ENCODE data around the gene TMEM9. TPM values are rescaled to one million over a fixed set of nuclear protein-coding genes. Genes with fewer than 3 reads are reported as not detected.

The TMEM9 gene
- total RNA-seq, 1 donor from 2014 or later = 26.6 TPM

GRCh38 chr1:201095581-201095980, 58.7 kb downstream of the TMEM9 start:
- intact Hi-C loops (cut with DNase I) = no loop called here

DNA sequence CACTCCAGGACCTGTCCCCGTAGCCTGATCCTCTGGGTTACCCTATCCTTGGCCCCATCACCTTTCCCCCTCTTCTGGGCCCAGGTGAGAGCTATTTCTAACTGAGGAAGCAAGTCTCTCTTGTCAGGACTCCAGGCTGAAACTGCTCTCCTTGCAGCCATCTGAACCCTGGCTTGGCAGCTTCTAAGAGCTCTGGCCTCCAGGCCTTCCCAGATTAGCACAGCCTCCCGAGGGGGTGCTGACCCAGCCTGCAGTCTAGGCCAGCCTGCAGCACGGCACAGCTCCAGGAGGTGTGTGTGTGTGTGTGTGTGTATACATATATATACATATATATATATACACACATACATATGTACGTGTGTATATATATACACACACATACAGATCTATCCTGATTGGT, 59.4 kb downstream of the TMEM9 start:
- ATAC-seq = no peak

More at GRCh38 chr1:201095581-201095980, 58.7 kb downstream of the TMEM9 start:
- DNase-seq (ENCODE audit: missing footprints) (no peak), ATAC-seq (no peak)

GRCh38 chr1:201093962-201094361, 60.3 kb downstream of the TMEM9 start:
- ATAC-seq (no peak), DNase-seq (ENCODE audit: missing footprints) (no peak)
- intact Hi-C loops (cut with DNase I) = no loop called here

More for the DNA sequence above, 59.4 kb downstream of the TMEM9 start:
- intact Hi-C loops (cut with DNase I) = no loop called here
- no peak for DNase-seq (ENCODE audit: missing footprints)

DNA sequence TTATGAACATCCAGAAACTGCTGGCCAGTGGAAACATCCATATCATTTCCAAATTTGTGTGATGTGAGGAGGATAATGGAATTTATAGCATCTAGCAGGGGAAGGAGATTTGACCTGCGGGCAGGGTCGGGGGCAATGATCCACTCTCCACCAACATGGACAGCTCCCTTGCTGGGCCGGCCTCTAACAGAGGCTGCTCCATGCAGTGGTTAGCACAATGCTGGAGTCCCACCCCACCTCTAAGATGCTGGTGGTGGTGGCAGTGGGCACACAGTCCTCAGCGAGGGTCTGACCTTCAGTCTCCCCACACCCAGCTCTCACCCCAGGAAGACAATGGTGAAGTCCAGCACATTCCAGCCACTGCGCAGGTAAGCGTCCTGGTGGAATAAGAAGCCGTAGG, 60.7 kb downstream of the TMEM9 start:
- intact Hi-C loops (cut with DNase I) = no loop called here
- ATAC-seq (no peak), DNase-seq (ENCODE audit: missing footprints) (no peak)

DNA sequence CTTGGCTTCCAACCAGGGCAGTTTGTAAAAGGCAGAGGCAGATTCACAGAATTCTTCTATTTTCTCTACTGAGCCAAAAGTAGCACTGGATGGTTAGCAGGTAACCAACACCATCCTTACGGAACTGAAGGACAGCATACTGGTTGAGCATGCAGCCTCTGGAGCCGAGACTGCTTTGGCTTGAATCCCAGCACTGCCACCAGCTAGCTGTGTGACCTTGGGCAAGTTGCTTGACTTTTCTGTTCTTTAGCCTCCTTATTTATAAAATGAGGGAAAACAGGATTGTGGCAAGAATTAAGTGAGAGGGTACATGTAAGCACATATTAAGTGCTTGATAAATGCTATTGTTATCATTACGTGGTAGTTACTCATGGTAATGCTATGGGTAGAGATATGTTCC, 61.5 kb downstream of the TMEM9 start:
- DNase-seq (ENCODE audit: missing footprints) (no peak), ATAC-seq (no peak)
- intact Hi-C loops (cut with DNase I) = no loop called here

DNA sequence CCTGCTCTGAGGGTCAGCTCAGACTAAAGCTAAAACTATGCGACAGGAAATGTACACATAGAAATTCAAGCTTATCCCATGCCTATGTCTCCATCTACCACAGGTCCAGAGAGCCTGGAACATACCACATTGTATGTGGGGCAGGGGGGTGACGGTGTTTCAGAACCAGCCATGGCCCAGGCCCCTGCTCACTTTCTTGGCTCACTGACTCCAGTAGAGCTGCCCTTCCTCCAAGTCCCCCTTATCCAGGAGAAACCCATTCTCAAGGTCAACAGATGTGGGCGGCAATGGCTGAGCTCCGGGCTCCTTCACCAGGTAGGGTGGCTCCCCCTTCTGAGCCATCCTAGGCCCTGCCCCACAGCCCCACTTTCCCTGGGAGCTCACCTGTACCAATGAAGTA, 63.0 kb downstream of the TMEM9 start:
- intact Hi-C loops (cut with DNase I) = no loop called here
- DNase-seq (ENCODE audit: missing footprints) (no peak), ATAC-seq (no peak)

DNA sequence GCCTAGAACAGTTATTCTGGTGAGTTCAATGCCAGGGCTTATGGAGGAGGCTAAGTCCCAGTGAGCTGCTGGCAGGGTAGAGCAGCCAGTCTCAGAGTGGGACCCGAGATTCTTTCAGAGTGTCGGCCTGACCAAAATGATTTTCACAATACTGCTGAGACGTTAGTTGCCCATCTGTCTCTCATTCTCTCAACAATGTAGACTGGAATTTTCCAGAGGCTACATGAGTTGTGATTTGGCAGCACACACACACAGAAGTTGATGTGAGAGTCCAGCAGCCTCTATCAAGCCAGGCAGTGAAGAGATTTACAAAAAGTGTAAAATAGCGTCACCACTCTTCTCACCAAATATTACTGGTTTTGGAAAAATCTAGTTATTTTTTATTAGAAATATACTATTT, 63.7 kb downstream of the TMEM9 start:
- intact Hi-C loops (cut with DNase I) = no loop called here
- DNase-seq (ENCODE audit: missing footprints) (no peak), ATAC-seq (no peak)

GRCh38 chr1:201089596-201089995, 64.7 kb downstream of the TMEM9 start:
- no peak for DNase-seq (ENCODE audit: missing footprints)
- ATAC-seq = no peak
- intact Hi-C loops (cut with DNase I) = loop anchor here (10.0 kb wide), 1 partner anchor 135 kb away; no protein-coding TSS in a partner anchor

DNA sequence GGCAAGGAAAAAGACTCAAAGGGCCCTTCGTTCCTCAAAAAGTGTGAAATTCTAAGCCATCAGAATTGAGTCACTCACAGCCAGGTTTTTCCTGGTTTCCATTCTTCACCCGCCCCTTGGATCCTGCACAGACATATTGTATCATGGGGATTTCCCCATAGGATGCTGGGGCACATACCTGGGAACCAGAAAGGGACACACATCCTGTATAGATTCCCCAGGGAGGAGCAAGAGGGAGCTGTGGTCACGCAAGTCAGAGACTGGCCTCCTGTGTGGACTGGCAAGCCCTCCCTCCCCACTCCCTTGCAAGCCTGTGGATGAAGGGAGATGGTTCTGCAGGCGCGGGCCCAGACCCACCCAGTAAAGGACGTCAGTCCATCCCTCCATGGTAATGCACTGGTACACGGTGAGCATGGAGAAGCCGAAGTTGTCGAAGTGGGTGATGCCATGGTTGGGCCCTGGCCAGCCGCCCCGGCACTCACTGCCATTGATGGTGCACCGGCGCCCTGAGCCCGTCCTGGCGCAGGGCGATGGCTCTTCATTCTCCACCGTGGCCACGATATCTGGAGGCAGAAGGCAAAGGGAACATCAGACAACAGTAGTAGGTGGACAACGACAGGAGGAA, 65.3 kb downstream of the TMEM9 start:
- ATAC-seq = no peak
- DNase-seq (ENCODE audit: missing footprints) = no peak

GRCh38 chr1:201088395-201088794, 65.9 kb downstream of the TMEM9 start:
- DNase-seq (ENCODE audit: missing footprints) (no peak), ATAC-seq (no peak)
- intact Hi-C loops (cut with DNase I) = loop anchor here (10.0 kb wide), 1 partner anchor 136 kb away; no protein-coding TSS in a partner anchor

More for the DNA sequence above, 65.3 kb downstream of the TMEM9 start:
- intact Hi-C loops (cut with DNase I) = loop anchor here (10.0 kb wide), 1 partner anchor 136 kb away; no protein-coding TSS in a partner anchor

GRCh38 chr1:201085902-201086735, 68.2 kb downstream of the TMEM9 start:
- intact Hi-C loops (cut with DNase I) = loop anchor here (10.0 kb wide), 1 partner anchor 139 kb away; no protein-coding TSS in a partner anchor
- DNase-seq (ENCODE audit: missing footprints) (no peak), ATAC-seq (peak; percentile 70)

Other genes with a start within 250 kb of the TMEM9 start
- gene KIF21B, start 130.8 kb downstream of the TMEM9 start, total RNA-seq = 0.43 TPM
- not detected for gene CACNA1S, start 42.0 kb downstream of the TMEM9 start, total RNA-seq
- gene ASCL5, start 27.3 kb downstream of the TMEM9 start, total RNA-seq = not detected
- not detected for gene IGFN1, start 36.4 kb upstream of the TMEM9 start, total RNA-seq
- 0.16 TPM for gene PKP1, start 129.0 kb upstream of the TMEM9 start, total RNA-seq
- 9,445 TPM for gene TNNT2, start 223.2 kb upstream of the TMEM9 start, total RNA-seq
- 2.4 TPM for gene LAD1, start 244.8 kb upstream of the TMEM9 start, total RNA-seq